ENCODE data around the gene GCK.

Gene GCK

DNA sequence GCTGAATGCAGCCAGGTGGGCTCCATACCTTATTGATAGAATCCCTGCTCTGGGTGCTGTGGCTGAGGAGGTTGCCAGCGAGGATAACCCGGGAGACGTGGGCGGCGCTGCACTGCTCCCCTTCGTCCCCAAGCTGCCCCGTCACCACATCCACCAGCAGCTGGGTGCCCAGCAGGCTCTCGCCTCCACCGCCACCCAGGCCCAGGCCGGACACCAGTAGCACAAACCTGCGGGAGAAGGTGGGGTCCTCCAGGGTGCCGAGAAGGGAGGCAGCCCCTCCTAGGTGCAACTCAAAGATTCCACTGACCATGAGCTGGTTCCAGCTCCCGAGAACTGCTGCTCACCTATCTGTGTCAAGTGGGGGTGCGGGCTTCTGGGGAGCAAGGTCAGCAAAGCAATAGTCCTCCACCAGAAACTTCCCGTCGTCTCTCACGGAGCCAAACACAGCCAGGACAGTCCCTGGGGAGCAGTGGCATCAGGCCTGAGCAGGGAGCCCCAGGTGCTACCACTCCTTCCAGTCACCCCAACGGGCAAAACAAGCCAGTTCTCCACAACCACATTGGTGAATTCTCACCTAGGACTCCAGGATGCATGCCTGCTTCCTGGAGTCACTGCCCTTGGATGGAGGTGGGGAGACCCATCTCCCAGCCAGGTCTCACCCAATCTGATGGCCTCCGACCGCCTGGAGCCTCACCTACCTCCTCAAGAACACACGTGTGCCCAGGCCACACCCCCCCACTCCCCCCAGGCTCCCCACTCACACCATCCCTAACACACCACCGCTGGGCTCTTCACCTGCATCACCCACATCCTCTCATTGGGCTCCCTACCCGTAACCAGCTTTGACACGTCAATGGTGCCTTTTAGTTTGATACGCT is 72.2 kb downstream of the GCK start:
- no peak for DNase-seq (ENCODE audit: low spot score)

DNA sequence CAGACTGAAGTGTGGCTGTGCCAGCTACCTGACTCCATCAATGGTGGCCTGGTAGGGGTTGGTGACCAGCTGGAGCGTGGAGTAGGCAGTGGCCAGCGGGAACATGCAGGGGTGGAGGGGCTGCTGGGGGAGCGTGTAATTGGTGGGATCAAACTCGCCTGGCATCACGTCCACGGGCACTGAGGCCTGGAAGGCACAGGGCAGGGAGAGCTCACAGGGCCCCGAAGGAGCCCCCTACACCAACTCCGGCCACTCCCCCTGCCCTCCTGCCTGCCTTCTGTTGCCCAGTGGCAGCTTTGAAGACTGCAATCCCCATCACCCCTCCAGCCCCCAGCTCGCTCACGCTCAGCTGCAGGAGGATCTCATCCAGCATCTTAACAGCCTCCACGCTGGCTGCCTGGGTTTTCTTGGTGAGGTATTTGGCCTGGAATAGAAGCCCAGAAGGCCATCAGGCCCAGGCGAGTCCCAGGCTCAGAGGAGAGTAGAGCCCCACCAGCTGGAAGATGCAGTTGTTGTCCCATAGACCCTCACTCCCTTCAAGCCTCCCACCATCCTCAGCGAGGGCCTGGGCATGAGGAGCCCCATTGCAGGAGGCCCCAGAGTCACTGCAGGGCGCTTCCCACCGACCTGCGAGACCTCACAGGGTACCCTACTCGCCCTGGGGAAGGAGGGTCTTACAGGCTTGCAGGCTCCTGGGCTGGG is 73.0 kb downstream of the GCK start:
- DNase-seq (ENCODE audit: low spot score) = no peak

DNA sequence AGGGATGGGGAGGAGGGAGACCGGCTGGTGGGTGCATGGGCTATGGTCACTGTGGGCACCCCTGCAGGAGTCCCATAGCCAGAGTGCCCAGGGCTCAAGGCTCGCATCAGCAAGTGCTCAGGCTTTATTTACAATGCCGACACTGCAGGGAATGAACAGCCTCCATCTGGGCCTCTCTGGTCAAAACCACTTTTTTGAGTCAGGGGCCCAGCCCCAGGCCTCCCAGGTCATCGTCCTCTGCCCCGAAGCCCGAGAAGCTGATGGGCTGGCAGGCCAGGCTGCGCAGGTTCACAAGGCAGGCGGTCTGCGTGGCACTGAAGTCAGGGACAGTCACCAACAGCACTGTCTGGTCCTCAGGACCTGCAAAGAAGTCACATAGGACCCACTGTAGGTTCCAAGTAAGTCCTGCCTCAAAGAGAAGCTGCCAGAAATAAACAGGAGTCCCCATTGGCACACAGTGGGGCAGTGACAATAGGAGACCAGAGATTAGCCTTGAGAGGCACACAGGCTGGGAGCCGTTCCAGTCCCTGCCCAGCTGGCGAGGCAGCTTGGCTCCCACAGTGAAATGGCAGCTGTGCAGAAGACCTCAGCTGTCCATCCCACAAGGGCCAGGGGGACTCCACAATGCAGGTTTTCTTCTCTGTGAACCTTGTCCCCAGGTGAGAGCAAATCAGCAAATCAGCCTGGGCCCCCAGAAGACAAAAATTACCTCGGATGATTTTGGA is 74.5 kb downstream of the GCK start:
- no peak for DNase-seq (ENCODE audit: low spot score)

DNA sequence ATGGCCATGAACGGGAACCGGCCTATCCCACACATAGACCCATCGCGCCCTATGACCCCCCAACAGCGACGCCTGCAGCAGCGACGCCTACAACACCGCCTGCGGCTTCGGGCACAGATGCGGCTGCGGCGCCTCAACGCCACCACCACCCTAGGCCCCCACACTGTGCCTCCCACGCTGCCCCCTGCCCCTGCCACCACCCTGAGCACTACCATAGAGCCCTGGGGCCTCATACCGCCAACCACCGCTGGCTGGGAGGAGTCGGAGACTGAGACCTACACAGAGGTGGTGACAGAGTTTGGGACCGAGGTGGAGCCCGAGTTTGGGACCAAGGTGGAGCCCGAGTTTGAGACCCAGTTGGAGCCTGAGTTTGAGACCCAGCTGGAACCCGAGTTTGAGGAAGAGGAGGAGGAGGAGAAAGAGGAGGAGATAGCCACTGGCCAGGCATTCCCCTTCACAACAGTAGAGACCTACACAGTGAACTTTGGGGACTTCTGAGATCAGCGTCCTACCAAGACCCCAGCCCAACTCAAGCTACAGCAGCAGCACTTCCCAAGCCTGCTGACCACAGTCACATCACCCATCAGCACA is 75.4 kb downstream of the GCK start:
- DNase-seq (ENCODE audit: low spot score) = no peak

DNA sequence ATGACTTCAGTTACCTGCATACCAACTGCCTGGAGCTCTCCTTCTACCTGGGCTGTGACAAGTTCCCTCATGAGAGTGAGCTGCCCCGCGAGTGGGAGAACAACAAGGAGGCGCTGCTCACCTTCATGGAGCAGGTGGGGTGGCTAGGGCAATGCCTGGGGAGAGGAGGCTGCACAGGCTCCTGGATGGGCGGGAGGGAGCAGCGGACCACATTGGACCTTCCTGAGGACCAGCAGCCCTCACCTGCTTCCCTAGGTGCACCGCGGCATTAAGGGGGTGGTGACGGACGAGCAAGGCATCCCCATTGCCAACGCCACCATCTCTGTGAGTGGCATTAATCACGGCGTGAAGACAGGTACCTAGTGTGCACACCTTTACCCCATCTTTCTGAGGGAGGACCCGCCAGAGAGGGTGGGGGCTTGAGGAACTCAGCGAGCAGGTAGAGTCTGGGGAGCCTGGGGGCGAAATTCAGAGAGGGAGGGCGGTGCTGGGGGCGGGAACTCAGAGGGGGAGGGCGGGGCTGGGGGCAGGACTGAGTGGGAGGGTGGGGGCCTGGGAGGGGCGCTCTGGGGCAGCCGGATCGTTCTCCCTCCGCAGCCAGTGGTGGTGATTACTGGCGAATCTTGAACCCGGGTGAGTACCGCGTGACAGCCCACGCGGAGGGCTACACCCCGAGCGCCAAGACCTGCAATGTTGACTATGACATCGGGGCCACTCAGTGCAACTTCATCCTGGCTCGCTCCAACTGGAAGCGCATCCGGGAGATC is 76.1 kb downstream of the GCK start:
- no peak for DNase-seq (ENCODE audit: low spot score)

DNA sequence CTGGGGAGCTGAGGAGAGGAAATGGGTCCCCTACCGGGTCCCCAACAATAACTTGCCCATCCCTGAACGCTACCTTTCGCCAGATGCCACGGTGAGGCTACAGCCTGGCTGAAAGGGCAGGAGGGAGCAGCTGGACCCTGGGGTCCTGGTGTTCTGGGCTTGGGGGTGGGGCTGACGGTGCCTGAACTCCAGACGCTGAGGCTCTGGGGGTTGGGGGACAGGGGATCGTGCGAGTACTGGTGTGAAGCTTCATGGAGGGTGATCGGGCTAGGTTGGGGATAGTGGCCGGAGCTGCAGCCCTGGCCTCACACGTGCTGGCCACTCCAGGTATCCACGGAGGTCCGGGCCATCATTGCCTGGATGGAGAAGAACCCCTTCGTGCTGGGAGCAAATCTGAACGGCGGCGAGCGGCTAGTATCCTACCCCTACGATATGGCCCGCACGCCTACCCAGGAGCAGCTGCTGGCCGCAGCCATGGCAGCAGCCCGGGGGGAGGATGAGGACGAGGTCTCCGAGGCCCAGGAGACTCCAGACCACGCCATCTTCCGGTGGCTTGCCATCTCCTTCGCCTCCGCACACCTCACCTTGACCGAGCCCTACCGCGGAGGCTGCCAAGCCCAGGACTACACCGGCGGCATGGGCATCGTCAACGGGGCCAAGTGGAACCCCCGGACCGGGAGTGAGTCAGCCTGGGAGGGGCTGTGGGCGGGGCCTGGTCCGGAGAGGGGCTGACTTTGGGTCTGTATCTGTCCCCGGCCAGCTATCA is 76.8 kb downstream of the GCK start:
- DNase-seq (ENCODE audit: low spot score) = no peak

DNA sequence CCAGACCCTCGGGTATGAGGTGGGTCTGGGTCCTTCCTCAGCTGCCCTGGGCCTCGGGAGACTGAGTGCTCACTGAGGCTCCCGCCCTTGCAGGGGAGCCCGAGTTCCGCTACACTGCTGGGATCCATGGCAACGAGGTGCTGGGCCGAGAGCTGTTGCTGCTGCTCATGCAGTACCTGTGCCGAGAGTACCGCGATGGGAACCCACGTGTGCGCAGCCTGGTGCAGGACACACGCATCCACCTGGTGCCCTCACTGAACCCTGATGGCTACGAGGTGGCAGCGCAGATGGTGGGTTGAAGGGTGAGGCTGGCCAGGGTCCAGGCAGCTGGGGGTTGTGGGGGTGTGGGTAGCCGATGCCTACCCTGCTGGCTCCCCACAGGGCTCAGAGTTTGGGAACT is 77.5 kb downstream of the GCK start:
- DNase-seq (ENCODE audit: low spot score) = no peak

DNA sequence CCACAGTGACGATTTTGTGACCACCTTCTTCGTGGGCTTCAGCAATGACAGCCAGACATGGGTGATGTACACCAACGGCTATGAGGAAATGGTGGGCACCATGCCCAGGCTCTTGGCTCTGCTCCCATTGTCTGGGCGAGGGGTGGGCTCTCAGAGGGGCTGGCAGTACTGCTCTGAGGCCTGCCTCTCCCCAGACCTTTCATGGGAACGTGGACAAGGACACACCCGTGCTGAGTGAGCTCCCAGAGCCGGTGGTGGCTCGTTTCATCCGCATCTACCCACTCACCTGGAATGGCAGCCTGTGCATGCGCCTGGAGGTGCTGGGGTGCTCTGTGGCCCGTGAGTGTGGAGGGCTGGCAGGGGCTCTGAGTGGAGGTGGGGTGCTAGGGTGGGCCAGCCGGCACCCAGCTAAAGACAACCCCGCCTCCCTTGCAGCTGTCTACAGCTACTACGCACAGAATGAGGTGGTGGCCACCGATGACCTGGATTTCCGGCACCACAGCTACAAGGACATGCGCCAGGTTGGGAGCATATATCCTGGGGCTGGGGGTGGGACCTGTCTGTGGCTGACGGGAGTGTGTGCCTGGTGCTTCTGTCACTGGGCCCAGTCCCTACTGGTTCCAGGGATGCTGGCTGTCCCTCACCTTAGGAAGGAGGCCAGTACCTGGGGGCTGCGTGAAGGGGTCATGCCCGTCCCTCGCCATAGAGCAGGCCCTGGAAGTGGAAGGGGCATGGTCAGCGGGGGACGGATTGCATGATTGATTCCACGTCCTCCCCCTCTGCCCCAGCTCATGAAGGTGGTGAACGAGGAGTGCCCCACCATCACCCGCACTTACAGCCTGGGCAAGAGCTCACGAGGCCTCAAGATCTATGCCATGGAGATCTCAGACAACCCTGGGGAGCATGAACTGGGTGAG is 78.3 kb downstream of the GCK start:
- DNase-seq (ENCODE audit: low spot score) = no peak

DNA sequence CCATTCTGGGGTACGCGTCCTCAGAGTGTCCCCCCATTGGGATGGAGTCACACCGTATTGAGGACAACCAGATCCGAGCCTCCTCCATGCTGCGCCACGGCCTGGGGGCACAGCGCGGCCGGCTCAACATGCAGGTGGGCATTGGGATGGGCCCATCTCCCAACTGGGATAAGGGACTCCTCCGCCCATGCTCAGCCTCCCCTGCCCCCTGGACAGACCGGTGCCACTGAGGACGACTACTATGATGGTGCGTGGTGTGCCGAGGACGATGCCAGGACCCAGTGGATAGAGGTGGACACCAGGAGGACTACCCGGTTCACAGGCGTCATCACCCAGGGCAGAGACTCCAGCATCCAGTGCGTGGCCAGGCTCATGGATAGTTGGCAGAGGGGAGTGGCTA is 79.2 kb downstream of the GCK start:
- DNase-seq (ENCODE audit: low spot score) = no peak

DNA sequence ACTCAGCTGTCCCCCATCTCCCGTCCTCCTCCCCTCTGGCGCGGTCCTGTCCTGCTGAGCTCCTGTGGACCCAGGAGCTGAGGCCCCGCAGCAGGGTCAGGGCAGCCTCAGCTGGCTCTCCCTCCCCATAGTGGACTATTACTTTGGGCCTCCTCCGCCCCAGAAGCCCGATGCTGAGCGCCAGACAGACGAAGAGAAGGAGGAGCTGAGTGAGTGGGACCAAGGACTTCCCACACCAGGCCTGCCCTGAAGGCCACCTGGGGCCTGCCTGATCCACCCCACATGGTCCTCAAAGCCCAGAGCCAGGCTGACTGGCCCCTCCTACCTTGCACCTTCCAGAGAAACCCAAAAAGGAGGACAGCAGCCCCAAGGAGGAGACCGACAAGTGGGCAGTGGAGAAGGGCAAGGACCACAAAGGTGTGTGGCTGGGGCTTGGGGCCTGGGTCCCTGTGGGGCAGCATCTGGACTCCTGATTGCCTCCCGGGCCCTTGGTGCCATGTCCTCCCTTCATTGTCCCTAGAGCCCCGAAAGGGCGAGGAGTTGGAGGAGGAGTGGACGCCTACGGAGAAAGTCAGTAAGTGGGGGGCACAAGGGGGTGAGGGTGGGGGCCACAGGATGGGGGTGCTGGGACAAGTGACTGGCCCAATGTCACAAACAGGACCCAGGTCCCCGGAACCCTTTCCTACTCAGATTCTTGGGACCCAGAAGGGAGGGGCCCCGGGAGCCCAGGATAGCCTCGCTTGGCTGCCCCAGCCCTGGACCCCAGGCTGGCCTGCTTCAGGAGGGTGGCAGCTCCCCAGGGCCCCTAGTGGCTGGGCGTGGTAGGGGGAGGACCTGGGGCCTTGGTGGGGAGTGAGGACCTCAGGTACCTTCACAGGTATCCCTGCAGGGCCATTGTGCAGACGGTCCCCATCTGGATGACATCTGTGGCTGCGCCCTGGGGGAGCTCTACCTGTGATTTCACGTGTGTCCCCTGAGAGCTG is 80.2 kb downstream of the GCK start:
- DNase-seq (ENCODE audit: low spot score) = no peak

DNA sequence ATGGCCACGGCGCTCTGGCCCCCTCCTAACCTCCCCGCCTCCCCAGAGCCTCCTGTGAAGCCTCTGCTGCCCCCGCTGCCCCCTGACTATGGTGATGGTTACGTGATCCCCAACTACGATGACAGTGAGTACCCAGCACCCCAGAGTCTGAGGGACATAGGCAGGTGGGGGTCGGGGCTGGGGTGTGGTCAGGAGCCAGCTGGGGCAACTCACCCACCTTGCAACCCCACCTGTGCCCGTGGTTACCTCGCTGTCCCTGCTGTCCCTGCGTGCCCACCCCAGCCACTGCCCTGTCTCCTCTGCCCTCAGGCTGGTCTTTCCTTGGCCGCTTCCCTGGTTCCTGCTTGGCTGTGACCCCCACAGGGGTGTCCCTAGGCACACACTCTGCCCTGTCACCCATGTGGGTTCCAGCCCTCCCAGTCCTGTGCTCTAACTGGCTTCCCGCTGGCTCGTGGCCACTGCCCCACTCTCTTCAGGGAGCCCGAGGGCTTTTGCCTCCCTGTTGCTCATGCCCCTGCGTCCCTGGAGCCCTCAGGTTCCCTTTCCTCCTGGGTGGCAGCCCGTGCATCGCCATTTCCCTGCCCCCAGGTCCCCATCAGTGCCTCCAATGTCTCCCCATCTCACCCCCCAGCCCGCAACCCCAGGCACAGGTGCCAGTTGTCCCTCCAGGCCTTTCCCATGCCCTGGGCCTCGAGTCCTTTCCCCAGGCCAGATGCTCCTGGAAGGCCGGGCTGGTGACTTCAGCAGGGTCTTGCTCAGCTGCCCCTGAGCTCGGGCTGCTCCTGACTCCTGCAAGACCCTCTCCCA is 81.1 kb downstream of the GCK start:
- DNase-seq (ENCODE audit: low spot score) = no peak

DNA sequence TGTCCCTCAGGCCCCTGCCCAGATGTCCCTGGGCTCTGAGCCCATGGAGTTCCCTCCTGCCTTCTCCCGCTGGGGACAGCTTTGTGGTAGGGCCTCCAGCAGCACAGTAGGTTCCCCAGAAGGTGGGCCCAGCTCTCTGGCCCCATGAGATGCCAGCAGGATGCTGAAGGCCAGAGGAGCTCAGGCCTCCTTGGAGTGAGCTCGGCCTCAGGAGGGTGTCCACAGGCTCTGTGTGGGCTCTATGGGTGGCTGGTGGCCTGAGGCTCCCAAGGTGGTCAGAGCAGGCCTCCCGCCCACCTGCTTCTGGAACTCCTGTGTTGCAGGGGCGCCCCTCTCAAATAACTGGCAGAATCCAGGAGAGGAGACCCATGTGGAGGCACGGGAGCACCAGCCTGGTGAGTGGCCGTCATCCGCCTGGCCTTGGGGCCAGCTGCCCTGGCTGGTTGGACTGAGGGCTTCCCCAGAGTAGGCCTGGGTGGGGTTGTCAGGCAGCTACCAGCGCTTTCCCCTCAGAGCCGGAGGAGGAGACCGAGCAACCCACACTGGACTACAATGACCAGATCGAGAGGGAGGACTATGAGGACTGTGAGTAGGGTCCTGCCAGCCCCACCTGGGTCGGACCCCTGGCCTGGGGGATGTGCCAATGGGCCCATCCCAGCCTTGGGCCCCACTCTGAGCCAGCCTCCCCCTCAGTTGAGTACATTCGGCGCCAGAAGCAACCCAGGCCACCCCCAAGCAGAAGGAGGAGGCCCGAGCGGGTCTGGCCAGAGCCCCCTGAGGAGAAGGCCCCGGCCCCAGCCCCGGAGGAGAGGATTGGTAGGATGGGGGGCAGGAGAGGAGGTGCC is 81.9 kb downstream of the GCK start:
- DNase-seq (ENCODE audit: low spot score) = no peak

DNA sequence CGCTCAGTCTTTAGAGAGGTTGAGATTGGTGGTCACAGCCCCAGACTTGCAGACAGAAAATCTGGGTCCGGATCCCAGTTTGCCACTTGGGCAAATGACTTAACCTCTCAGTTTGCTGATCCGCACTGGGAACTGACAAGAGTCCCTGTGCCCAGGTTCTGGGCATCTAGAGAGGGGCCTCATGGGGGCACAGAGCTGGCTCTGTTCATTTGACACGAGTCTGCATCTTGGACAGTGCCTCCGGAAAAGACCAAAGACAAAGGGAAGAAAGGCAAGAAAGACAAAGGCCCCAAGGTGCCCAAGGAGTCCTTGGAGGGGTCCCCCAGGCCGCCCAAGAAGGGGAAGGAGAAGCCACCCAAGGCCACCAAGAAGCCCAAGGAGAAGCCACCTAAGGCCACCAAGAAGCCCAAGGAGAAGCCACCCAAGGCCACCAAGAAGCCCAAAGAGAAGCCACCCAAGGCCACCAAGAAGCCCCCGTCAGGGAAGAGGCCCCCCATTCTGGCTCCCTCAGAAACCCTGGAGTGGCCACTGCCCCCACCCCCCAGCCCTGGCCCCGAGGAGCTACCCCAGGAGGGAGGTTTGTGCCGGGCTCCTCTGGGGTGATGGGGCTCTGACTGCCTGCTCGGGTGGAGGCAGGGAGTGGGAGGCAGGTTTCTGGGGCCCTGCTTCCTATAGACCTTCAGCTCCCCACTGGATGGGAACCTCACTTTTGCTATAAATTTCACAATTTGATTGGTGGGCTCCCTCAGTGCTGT is 82.8 kb downstream of the GCK start:
- no peak for DNase-seq (ENCODE audit: low spot score)

DNA sequence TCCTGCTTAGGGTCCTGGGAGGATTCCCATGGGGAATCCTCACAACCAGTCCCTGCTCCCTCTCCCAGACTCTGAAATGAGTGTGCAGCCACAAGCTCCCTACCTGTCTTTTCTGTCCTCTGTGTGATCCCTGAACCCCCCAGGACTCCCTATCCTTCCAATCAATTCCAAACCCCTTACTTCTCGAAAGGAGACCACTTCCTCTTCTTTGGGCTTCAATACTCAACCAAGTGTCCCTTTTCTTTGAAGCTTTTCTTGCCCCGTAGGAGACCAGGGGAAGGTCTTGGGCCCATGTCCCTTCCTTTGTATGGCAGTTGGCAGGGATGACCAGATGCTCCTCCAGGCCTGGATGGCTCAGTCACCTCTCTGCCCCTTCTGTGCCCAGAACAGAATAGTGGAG is 83.4 kb downstream of the GCK start:
- DNase-seq (ENCODE audit: low spot score) = no peak

DNA sequence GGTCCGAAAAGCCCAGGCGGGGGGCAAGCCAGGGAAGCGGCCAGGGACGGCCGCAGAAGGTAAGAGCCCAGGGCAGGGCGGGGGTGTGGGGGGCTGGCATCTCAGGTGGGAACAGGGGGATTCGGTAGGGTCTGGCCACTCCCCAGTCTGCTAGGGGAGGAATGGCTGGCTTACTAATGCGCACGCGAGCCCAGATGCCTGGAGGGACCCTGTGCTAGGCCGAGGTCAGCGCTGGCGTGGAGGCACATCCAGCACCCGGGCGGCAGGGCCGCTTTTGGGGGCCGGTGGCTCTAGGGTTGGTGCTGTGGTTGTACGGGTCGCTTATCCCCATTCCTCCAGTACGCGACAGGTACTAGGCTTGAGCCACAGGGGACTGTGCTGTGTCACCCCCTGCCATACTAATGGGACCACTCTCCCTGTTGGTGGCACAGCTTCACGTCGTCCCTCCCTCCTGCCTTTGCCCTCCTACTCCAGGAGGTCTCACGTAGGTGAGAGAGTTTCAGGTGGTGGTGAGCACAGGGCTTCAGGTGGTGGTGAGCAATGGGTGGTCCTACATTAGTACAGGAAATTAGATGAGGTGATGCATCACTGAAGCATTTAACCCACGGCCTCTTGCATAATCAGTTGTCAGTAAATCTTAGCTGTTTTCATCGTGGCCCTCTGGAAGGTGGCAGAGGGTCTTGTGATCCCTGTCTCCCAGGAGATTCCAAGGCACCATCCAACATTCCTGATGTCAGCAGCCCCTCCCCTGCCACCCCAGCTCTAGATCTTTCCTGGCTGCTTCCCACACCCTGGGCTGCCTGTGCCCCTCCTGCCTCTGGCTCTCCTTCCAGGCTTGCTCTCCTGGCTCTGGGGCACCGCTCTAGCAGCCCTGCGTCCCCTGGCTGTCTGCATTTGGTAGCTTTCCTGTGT is 84.1 kb downstream of the GCK start:
- DNase-seq (ENCODE audit: low spot score) = no peak
